Right lobe of liver (tissue), 6 donors: ENCODE results near the gene TLCD3A. TPM values are rescaled to one million over a fixed set of nuclear protein-coding genes. Genes with fewer than 3 reads are reported as not detected.

ENCODE experiments used
- ATAC-seq, 4 donors: fragments of 200-7000 bp; cut with Tn5 transposase; one replicate each; pipeline ENCODE4 v1.9.1; 2020; ENCODE audit warnings: mild to moderate bottlenecking in 4 of 4, moderate library complexity in 4 of 4
- DNase-seq, 3 donors: peaks; one replicate each; pipeline ENCODE4 v3.0.0-alpha.2; 2020
- H3K27ac ChIP-seq, 3 donors: fragments of 200-600 bp; one replicate each; pipeline ENCODE4 v1.8.0; 2022
- H3K27me3 ChIP-seq, 2 donors: fragments of 200-600 bp; one replicate each; pipeline ENCODE4 v1.8.0; 2022
- H3K36me3 ChIP-seq, 4 donors: fragments of 200-600 bp; sonication (generic) in 1 of 4; one replicate each; pipeline versions ENCODE4 v1.5.1 to v1.8.0; 2017 to 2022; ENCODE audit warnings: control low read depth in 1 of 4
- H3K4me1 ChIP-seq, 4 donors: fragments of 200-600 bp; sonication (generic) in 1 of 4; one replicate each; pipeline versions ENCODE4 v1.5.1 to v1.8.0; 2017 to 2022; ENCODE audit warnings: control low read depth in 1 of 4
- H3K4me3 ChIP-seq, 3 donors: fragments of 200-600 bp; one replicate each; pipeline ENCODE4 v1.8.0; 2022
- H3K9me3 ChIP-seq, 4 donors: fragments of 200-600 bp; sonication (generic) in 1 of 4; one replicate each; pipeline versions ENCODE4 v1.5.1 to v1.8.0; 2017 to 2022; ENCODE audit warnings: control low read depth in 1 of 4
- POLR2A ChIP-seq: fragments of 450-650 bp; IDR thresholded peaks from one replicate; pipeline ENCODE4 v1.6.1; 2017; ENCODE audit warnings: antibody characterized with exemption, mild to moderate bottlenecking
- WGBS: methylation state at CpG from one replicate; pipeline ENCODE4 v1.1.6; 2018; ENCODE audit warnings: low coverage, low lambda C conversion rate; ENCODE audit not compliant: insufficient coverage; ENCODE audit errors: missing lambda C conversion rate; 5-methylcytosine and 5-hydroxymethylcytosine counted together
- intact Hi-C, 2 donors: fragments of 100-400 bp; cut with DNase I; formaldehyde crosslinking; loops; one replicate each; pipeline versions ENCODE4 v1.11.2 to v1.14.1; 2022
- total RNA-seq, 6 experiments: library from RNA; depleted of rRNA in 2 of 6; stranded (reverse); fragments of >200 nt in 2 of 6; fragmentation: NEBNext Ultra II Directional in 3 of 6; extraction: Animal tissue kit (Norgen Biotek cat#: 25700) in 3 of 6; gene quantifications; one replicate each; pipeline versions ENCODE4 v1.1.0 to v1.2.4, GENCODE V29; 2016 to 2023
- TF ChIP-seq, protein P1 (sequence below), 4 donors: fragments of 200-600 bp in 3 of 4; fragments of 450-650 bp in 1 of 4; IDR thresholded peaks; one replicate each; pipeline versions ENCODE4 v1.5.1 to v1.8.0; 2016 to 2022; ENCODE audit warnings: antibody characterized with exemption in 4 of 4, mild to moderate bottlenecking in 2 of 4
- donor health status: DM: no; HTN: yes; CAD: no.
- donor health status: DM: no; HTN: no; CAD: no.
- donor health status: DM: no; HTN: no; CAD: no.
- donor health status: DM: no; HTN: yes; CAD: no.
- donor health status: DM: no; HTN: yes; CAD: no.

Gene TLCD3A
- total RNA-seq, 6 experiments from 2014 or later = 0.59 to 11.5 (median 1.6) TPM

GRCh38 chr17:688100-688989, 44.1 kb upstream of the TLCD3A start:
- DNase-seq = peak in 1 of 3 donors; percentile 56
- H3K27me3 ChIP-seq = no peaks in the 10 kb centered on the region
- intact Hi-C loops = no loop called here
- H3K9me3 ChIP-seq = no peaks in the 10 kb centered on the region
- H3K27ac ChIP-seq = no peak overlapping the region
- H3K4me1 ChIP-seq = no peaks in the 10 kb centered on the region
- TF ChIP-seq, protein P1, sequence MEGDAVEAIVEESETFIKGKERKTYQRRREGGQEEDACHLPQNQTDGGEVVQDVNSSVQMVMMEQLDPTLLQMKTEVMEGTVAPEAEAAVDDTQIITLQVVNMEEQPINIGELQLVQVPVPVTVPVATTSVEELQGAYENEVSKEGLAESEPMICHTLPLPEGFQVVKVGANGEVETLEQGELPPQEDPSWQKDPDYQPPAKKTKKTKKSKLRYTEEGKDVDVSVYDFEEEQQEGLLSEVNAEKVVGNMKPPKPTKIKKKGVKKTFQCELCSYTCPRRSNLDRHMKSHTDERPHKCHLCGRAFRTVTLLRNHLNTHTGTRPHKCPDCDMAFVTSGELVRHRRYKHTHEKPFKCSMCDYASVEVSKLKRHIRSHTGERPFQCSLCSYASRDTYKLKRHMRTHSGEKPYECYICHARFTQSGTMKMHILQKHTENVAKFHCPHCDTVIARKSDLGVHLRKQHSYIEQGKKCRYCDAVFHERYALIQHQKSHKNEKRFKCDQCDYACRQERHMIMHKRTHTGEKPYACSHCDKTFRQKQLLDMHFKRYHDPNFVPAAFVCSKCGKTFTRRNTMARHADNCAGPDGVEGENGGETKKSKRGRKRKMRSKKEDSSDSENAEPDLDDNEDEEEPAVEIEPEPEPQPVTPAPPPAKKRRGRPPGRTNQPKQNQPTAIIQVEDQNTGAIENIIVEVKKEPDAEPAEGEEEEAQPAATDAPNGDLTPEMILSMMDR (IDR thresholded peaks at IDR 0.05) = peak in 2 of 4 donors; percentile 7 to 10
- TF ChIP-seq POLR2A = no peak
- peak; percentile 28 to 77 (median 45) for ATAC-seq
- H3K4me3 ChIP-seq = no peak overlapping the region
- peaks cover 0 to 23% (median 0%) of the 10 kb centered on the region in 4 donors for H3K36me3 ChIP-seq
- WGBS = 61% methylated on average over 18 of the region's 18 CpGs

DNA sequence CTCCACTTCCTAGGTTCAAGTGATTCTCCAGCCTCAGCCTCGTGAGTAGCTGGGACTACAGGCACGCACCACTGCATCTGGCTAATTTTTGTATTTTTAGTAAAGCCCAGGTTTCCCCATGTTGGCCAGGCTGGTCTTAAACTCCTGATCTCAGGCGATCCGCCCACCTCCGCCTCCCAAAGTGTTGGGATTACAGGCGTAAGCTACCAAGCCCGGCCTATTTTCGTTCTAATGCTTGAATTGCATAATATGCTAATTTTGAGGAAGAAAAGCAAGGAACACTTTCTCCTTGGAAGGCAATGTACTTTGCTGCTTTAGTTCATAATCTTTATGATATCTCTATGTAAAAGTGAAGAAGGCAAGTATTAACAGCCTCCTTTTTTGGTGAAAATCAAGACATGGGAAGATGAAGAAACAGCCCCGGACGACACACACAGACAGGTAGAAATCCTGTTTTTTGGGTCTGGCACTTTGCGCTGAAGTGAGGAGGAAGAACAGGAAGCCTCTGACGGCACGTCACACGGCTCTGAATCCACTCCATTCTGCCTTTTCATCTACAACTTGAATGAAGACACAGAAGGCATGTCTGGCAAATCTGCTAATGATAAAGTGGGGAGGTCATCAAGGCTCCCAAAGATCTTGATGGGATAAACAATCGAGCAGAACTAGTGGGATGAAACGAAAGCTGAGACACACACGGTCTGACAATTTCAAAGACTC, 42.7 kb upstream of the TLCD3A start:
- 62% methylated on average over 16 of the region's 17 CpGs for WGBS
- H3K27ac ChIP-seq = no peak overlapping the region
- H3K36me3 ChIP-seq = peaks cover 0 to 34% (median 5%) of the 10 kb centered on the region in 4 donors
- H3K9me3 ChIP-seq = no peaks in the 10 kb centered on the region
- TF ChIP-seq, protein P1 (IDR thresholded peaks at IDR 0.05) = no peak
- TF ChIP-seq POLR2A = no peak
- no peaks in the 10 kb centered on the region for H3K4me1 ChIP-seq
- ATAC-seq = peak in 1 of 4 donors; percentile 18
- intact Hi-C loops = no loop called here
- H3K27me3 ChIP-seq = no peaks in the 10 kb centered on the region
- no peak overlapping the region for H3K4me3 ChIP-seq
- DNase-seq = no peak

DNA sequence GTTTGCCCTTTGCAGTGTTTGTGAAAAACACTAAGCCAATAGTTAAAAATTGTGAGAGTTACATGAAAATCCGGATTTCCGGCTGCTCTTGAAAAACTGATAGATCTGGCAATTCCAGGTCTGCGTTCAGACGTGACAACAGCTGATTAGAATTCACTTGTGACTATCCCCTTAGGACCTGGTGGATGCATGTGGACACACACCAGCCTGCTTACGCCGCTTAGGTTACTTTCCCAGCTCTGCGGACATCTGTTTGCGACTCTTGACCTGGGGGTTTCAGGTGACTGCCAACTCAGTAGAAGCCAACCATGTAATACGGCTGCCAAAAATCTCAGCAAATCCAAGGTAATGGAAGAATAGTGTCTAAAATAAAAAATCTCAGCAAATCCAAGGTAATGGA, 42.0 kb upstream of the TLCD3A start:
- H3K36me3 ChIP-seq = peaks cover 0 to 40% (median 8%) of the 10 kb centered on the region in 4 donors
- H3K4me3 ChIP-seq = no peak overlapping the region

DNA sequence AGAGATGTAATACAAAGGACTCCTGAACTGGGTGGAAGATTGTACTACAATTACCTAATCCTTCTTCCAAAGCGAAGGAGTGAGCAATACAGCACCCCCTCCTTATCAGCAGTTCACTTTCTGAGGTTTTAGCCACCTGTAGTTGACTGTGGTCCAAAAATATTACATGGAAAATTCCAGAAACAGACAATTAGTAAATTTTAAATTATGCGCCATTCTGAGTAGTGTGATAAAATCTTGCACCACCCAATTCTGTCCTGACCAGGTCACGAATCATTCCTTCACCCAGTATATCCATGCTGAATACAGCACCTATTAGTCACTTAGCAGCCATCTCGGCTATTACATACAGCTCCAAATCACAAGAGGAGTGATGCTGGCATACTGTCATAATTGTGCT, 41.0 kb upstream of the TLCD3A start:
- Histone ChIP-seq H3K4me3 (no peak overlapping the region), H3K27me3 (no peaks in the 10 kb centered on the region), H3K36me3 (peaks cover 0 to 47% (median 12%) of the 10 kb centered on the region in 4 donors), H3K4me1 (no peaks in the 10 kb centered on the region), H3K27ac (no peak overlapping the region), H3K9me3 (no peaks in the 10 kb centered on the region)
- no peak for DNase-seq
- ATAC-seq = no peak
- WGBS = 90% methylated on average over 4 of the region's 4 CpGs
- TF ChIP-seq, protein P1 (IDR thresholded peaks at IDR 0.05) = no peak
- no peak for TF ChIP-seq POLR2A
- intact Hi-C loops = no loop called here

More for the DNA sequence above, 42.0 kb upstream of the TLCD3A start:
- Histone ChIP-seq H3K27ac (no peak overlapping the region), H3K9me3 (no peaks in the 10 kb centered on the region), H3K27me3 (no peaks in the 10 kb centered on the region), H3K4me1 (no peaks in the 10 kb centered on the region)
- TF ChIP-seq, protein P1 (IDR thresholded peaks at IDR 0.05) = no peak
- TF ChIP-seq POLR2A = no peak
- 82% methylated on average over 9 of the region's 9 CpGs for WGBS
- DNase-seq (no peak), ATAC-seq (no peak)
- intact Hi-C loops = no loop called here
